Epithelial cell of proximal tubule (primary cell): Measurements from ENCODE around the gene GPR17. TPM values are rescaled to one million over a fixed set of nuclear protein-coding genes. Genes with fewer than 3 reads are reported as not detected.

Experiments used
- DNase-seq: peaks from one replicate; pipeline ENCODE4 v3.0.0-alpha.2; 2011; ENCODE audit warnings: low read depth
- H3K4me3 ChIP-seq: 2 replicates; pipeline ENCODE4 v1.5.1; 2011; ENCODE audit warnings: low read depth, mild to moderate bottlenecking, low read length
- CTCF ChIP-seq: conservative IDR thresholded peaks from 2 replicates; pipeline ENCODE4 v1.5.1; 2012; ENCODE audit warnings: low read depth, mild to moderate bottlenecking, low read length
- total RNA-seq: library from RNA; depleted of rRNA; stranded (reverse); fragments of >200 nt; gene quantifications from 2 replicates; pipeline ENCODE4 v1.2.3, GENCODE V29; 2015

The GPR17 gene
- total RNA-seq, 1 donor from 2014 or later: not detected

- no peak for DNase-seq
- TF ChIP-seq CTCF: no peak
- no peak overlapping the region for H3K4me3 ChIP-seq
Measured at GRCh38 chr2:127680706-127681287, 34.8 kb downstream of the GPR17 start.

GRCh38 chr2:127681288-127681804 lies 35.4 kb downstream of the GPR17 start:
- no peak for TF ChIP-seq CTCF
- no peak for DNase-seq
- H3K4me3 ChIP-seq: no peak overlapping the region

GRCh38 chr2:127681976-127682857 lies 36.3 kb downstream of the GPR17 start:
- TF ChIP-seq CTCF: no peak
- no peak overlapping the region for H3K4me3 ChIP-seq
- no peak for DNase-seq

- H3K4me3 ChIP-seq: no peak overlapping the region
- DNase-seq: no peak
- no peak for TF ChIP-seq CTCF
Measured at GRCh38 chr2:127683056-127683455, 37.1 kb downstream of the GPR17 start.

- no peak for DNase-seq
- no peak for TF ChIP-seq CTCF
- H3K4me3 ChIP-seq: no peak overlapping the region
Measured at GRCh38 chr2:127683757-127684156, 37.8 kb downstream of the GPR17 start.

GRCh38 chr2:127685410-127686080 lies 39.6 kb downstream of the GPR17 start:
- DNase-seq: no peak
- no peak overlapping the region for H3K4me3 ChIP-seq
- TF ChIP-seq CTCF: no peak
